ENCODE results near the gene ZNF580.

DNA sequence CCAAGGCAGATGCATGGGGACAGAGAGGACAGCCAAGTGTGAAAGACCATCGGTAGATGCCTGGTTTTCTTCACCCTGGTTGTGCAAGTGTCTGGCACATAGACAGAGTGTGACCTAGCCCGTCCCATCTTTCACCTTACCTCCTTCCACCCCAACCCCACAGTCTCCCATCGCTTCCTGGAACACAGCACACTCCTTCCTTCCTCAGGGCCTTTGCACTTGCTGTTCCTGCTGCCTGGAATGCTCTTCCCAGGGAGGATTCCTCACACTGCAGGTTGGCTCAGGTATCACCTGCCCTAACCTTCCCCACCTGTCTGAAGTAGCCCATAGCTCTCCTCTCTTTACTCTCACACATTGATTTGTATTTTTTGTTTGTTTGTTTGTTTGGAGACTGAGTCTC is 44.5 kb upstream of the ZNF580 start:
- TF ChIP-seq, protein P1, sequence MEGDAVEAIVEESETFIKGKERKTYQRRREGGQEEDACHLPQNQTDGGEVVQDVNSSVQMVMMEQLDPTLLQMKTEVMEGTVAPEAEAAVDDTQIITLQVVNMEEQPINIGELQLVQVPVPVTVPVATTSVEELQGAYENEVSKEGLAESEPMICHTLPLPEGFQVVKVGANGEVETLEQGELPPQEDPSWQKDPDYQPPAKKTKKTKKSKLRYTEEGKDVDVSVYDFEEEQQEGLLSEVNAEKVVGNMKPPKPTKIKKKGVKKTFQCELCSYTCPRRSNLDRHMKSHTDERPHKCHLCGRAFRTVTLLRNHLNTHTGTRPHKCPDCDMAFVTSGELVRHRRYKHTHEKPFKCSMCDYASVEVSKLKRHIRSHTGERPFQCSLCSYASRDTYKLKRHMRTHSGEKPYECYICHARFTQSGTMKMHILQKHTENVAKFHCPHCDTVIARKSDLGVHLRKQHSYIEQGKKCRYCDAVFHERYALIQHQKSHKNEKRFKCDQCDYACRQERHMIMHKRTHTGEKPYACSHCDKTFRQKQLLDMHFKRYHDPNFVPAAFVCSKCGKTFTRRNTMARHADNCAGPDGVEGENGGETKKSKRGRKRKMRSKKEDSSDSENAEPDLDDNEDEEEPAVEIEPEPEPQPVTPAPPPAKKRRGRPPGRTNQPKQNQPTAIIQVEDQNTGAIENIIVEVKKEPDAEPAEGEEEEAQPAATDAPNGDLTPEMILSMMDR (IDR thresholded peaks at IDR 0.05): no peak
- no peak for TF ChIP-seq POLR2AphosphoS5 (IDR thresholded peaks at IDR 0.05)
- no peak for TF ChIP-seq POLR2A (IDR thresholded peaks at IDR 0.05)

All from prostate gland (tissue), 2 donors.